Breast epithelium (tissue), 3 donors: ENCODE measurements around the gene ATAD3A.

Experiments used
- CTCF ChIP-seq, 3 donors: fragments of 450-650 bp; IDR thresholded peaks; one replicate each; pipeline ENCODE4 v1.5.1; 2016 to 2017; ENCODE audit warnings: antibody characterized with exemption in 3 of 3, mild to moderate bottlenecking in 3 of 3, moderate library complexity in 3 of 3
- POLR2A ChIP-seq: fragments of 450-650 bp; IDR thresholded peaks from one replicate; pipeline ENCODE4 v1.6.1; 2016; ENCODE audit warnings: antibody characterized with exemption, mild to moderate bottlenecking, moderate library complexity
- POLR2AphosphoS5 ChIP-seq, 3 donors: sonication (generic); formaldehyde crosslinking; IDR thresholded peaks; one replicate each; pipeline ENCODE4 v1.6.1; 2017; ENCODE audit warnings: antibody characterized with exemption in 3 of 3

- TF ChIP-seq POLR2A (no peak), CTCF (IDR thresholded peaks at IDR 0.05) (no peak), POLR2AphosphoS5 (IDR thresholded peaks at IDR 0.05) (no peak)
Observed at GRCh38 chr1:1552263-1552639, 40.3 kb downstream of the ATAD3A start.
